T47D (cell line): ENCODE results near the gene INO80B.
"Not testable (repeated sequence)": the region's sequence is repeated elsewhere in the genome, so short reads cannot be mapped to it uniquely, and the experiment has no call there.

ENCODE experiments used
- DNase-seq, 2 experiments: peaks; one replicate each; pipeline versions ENCODE4 v3.0.0 to v3.0.0-alpha.2; 2011 to 2012; ENCODE audit warnings: low read depth in 1 of 2, low spot score in 1 of 2
- JUND ChIP-seq: IDR thresholded peaks from 2 replicates; pipeline ENCODE4 v1.6.1; 2012; ENCODE audit warnings: low read depth
- in situ Hi-C: cut with HindIII; loops from 2 replicates; pipeline ENCODE4 v1.10.0; 2016; ENCODE audit warnings: low sequenced_read_pairs, low pct_unique_long_range_greater_than_20kb

The INO80B gene

GRCh38 chr2:74420006-74420405 is 34.9 kb upstream of the INO80B start:
- no peak for DNase-seq
- in situ Hi-C loops, result no loop called here
- TF ChIP-seq JUND, result no peak

GRCh38 chr2:74420443-74421103 is 34.3 kb upstream of the INO80B start:
- DNase-seq, in situ Hi-C loops: not testable (repeated sequence)

GRCh38 chr2:74421221-74421870 is 33.5 kb upstream of the INO80B start, which contains the start of the genes C2orf81 and WDR54:
Gene C2orf81 (minus strand): TSS chr2:74421619. CDS start chr2:74421560, 59 bp downstream.
Gene WDR54 (plus strand): TSS chr2:74421730. CDS start chr2:74422154, 424 bp downstream.
- in situ Hi-C loops, result no loop called here
- no peak for TF ChIP-seq JUND

GRCh38 chr2:74423231-74424095 is 31.4 kb upstream of the INO80B start:
- DNase-seq, result no peak
- no peak for TF ChIP-seq JUND
- in situ Hi-C loops, result no loop called here

More at GRCh38 chr2:74421221-74421870, 33.5 kb upstream of the INO80B start, which contains the start of the genes C2orf81 and WDR54:
- DNase-seq, result peak; percentile 76 to 78

GRCh38 chr2:74424139-74424992 is 30.5 kb upstream of the INO80B start:
- TF ChIP-seq JUND, result no peak
- in situ Hi-C loops, result no loop called here
- no peak for DNase-seq

- in situ Hi-C loops, result no loop called here
- TF ChIP-seq JUND, result no peak
Observed at GRCh38 chr2:74424995-74425406, 29.9 kb upstream of the INO80B start.

GRCh38 chr2:74425523-74425922 is 29.4 kb upstream of the INO80B start:
- TF ChIP-seq JUND, result no peak
- in situ Hi-C loops, result no loop called here
- DNase-seq, result no peak

More at GRCh38 chr2:74424995-74425406, 29.9 kb upstream of the INO80B start:
- no peak for DNase-seq

GRCh38 chr2:74426181-74426758 is 28.6 kb upstream of the INO80B start:
- in situ Hi-C loops, result no loop called here
- no peak for DNase-seq
- no peak for TF ChIP-seq JUND

- TF ChIP-seq JUND, result no peak
- DNase-seq, result no peak
- in situ Hi-C loops, result no loop called here
Observed at GRCh38 chr2:74427551-74427950, 27.3 kb upstream of the INO80B start.

- in situ Hi-C loops, result no loop called here
- no peak for DNase-seq
- no peak for TF ChIP-seq JUND
Observed at GRCh38 chr2:74428675-74429074, 26.2 kb upstream of the INO80B start.
